NOMO-1 treated with DMSO at 0.1 percent for 48 hours (cell line): ENCODE measurements around the gene TRAF3.
"Not testable (repeated sequence)": the region's sequence is repeated elsewhere in the genome, so short reads cannot be mapped to it uniquely, and the experiment has no call there.

Experiments
- DNase-seq: peaks from one replicate; lab custom pipeline; 2025; ENCODE audit not compliant: unreplicated experiment; lab: John Stamatoyannopoulos, UW

Gene TRAF3

GRCh38 chr14:102805941-102806340, 28.7 kb downstream of the TRAF3 start:
- no peak for DNase-seq

- no peak for DNase-seq
Measured at GRCh38 chr14:102806447-102806846, 29.2 kb downstream of the TRAF3 start.

- no peak for DNase-seq
Measured at GRCh38 chr14:102807013-102807406, 29.8 kb downstream of the TRAF3 start.

GRCh38 chr14:102809870-102810269, 32.6 kb downstream of the TRAF3 start:
- no peak for DNase-seq

DNA sequence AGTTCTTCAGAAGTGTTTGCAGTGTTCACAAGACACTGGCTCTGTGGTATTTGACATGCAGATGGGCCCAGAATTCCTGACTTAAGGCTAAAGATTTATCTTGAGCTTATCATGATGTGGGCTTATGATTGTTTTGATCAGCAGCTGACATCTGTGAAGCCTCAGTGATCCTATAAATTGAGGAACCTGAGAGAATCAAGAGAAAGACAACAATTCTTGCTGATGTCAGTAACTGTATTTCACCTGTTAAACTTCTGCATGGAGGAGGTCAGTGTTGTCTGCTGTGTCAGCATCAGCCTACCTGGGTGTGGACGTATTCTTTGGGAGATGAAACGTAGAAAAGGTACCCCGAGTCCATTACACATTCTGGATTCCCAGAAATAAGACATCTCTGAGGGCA, 33.3 kb downstream of the TRAF3 start:
- DNase-seq: no peak

DNA sequence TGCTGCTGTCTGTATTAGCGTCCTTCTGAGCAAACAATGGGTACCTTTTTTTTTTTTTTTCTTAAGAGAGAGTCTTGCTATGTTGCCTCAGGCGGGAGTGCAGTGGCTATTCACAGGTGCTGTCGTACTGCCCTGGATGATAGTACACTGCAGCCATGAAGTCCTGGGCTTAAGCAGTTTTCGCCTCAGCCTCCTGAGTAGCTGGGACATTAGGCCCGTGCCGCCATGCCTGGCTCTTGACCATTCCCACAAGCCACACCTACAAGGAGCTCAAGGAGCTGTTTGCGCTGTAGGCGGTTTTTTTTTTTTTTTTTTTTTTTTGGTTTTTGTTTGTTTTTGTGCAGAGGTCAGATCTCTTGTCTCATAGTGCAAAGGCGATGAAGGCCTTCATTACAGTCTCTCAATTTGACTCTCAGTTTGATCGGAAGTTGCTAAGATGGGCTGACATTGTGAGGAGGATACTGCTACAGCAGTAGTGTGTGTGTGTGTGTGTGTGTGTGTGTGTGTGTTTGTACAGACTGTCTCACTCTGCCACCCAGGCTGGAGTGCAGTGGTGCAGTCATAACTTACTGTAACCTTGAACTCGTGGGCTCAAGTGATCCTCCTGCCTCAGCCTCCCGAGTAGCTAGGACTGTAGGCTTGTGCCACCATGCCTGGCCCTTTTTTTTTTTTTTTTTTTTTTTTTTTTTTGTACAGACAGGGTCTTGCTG, 34.2 kb downstream of the TRAF3 start:
- DNase-seq: no peak

DNA sequence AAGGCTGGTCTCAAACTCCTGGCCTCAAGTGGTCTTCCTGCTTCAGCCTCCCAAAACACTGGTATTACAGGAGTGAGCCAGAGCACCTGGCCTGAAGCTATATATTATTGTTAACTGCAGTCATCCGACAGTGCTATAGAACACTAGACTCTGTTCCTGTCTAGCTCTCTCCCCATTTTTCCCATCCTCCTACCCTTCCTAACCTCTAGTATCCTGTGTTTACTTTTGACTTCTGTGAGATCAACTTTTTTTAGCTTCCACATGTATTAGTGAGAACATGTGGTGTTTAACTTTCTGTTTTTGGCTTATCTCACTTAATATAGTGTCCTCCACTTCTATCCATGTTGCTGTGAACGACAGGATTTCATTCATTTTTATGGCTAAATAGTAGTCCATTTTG, 34.7 kb downstream of the TRAF3 start:
- no peak for DNase-seq

DNA sequence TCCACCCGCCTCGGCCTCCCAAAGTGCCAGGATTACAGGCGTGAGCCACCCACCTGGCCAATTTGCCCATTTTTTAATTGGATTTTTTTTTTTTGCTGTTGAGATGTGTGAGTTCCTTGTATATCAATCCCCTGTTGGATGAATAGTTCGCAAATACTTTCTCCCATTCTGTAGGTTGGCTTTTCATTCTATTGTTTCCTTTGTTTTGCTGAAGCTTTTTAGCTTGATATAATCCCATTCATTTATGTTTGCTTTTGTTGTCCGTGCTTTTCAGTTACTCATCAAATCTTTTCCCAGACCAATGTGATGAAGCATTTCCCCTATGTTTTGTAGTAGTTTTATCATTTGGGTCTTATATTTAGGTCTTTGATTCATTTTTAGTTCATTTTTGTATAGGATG, 36.4 kb downstream of the TRAF3 start:
- no peak for DNase-seq

GRCh38 chr14:102817318-102817717, 40.1 kb downstream of the TRAF3 start:
- DNase-seq: no peak

- DNase-seq: no peak
Measured at GRCh38 chr14:102817942-102818940, 41.0 kb downstream of the TRAF3 start.

GRCh38 chr14:102819176-102819628, 42.0 kb downstream of the TRAF3 start:
- DNase-seq: no peak

- DNase-seq: no peak
Measured at GRCh38 chr14:102819747-102820330, 42.6 kb downstream of the TRAF3 start.

DNA sequence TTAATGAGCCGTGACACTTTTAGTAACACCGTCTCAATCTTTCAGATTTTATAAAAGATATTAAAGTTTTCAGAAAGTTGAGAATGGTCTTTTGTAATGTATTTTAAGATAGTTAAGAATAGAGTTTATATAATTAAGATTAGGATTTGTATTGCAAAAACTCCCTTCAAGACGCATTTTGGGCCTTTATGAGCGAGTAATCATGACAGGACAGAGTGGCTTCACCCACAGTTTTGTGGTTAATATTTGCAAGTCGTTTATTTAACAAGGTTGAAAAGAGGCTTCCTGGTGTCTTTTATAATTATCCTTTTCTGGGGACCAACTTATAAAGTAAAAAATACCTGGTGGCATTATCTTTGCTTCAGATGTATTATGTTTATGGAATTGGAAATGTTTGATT, 44.0 kb downstream of the TRAF3 start:
- DNase-seq: no peak

DNA sequence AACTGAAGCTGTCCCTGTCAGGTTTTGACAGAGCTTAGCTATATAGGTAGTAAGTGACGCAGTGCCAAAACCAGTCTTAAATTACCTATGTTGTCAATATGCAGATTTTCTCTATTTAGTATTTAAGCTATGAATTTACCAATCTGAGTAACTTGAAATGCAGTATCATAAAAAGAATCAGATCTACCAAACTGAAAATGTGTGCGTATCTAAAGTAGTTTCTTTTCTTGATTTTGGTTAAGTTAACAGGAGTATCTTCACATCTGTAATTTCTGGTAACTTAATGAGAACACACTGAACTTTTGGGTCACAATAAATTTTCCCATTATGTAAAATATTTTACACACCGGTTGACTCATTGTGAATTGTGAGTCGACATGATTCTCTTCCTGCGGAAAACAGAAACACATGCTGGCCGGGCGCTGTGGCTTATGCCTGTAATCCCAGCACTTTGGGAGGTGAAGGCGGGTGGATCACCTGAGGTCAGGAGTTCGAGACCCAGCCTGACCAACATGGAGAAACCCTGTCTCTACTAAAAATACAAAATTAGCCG, 45.1 kb downstream of the TRAF3 start:
- DNase-seq: no peak

DNA sequence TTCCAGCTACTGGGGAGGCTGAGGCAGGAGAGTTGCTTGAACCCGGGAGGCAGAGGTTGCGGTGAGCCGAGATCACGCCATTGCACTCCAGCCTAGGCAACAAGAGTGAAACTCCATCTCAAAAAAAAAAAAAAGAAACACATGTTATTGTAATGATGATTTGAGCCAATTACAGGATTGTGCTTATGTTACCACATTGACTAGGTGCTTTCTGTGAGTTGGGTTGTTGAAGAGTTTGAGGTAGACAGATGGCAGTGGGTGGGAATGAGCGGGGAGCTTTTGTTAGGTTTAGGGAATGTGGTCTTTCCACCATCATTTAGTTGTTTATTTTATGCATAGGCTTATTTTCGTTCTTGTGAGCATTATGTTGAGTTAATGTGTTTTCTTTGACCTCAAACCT, 45.6 kb downstream of the TRAF3 start:
- DNase-seq: not testable (repeated sequence)

DNA sequence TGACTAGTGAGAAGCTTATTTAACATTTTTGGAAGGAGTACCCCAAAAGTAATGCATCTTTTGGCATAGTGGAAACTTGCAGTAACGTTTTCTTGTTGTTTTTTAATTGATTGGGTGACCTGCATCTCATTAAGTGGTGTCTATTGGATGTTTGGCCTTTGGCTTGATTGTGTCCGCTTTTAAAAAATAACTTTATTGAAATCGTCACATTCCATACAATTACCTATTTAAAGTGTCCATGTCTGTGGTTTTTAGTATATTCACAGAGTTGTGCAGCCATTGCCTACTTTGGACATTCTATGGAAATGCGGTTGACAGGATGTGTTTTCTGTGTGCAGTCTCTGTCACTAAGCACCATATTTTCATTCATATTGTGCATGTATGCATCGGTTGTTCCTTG, 46.3 kb downstream of the TRAF3 start:
- no peak for DNase-seq

DNA sequence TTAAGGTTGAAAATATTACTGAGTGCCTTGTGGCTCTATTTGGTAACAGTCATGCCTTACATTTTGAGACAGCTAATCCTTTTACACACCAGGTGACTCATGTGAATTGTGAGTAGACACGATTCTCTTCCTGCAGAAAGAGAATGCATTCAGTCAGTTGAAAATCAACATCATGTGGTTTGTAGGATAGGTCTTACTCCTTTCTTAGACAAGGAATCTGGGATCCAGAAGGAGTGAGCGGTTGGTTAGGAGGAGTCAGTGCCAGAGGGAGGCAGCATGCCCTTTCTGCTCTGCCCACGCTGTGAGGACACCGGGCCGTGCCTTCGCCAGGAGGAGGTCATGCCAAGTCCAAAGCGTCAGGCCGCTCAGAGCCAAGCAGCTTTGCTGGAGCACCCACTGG, 47.6 kb downstream of the TRAF3 start:
- no peak for DNase-seq

GRCh38 chr14:102825307-102826095, 48.3 kb downstream of the TRAF3 start:
- no peak for DNase-seq

GRCh38 chr14:102826161-102826560, 48.9 kb downstream of the TRAF3 start:
- no peak for DNase-seq
